Right kidney (tissue), 9 donors: Measurements from ENCODE around the gene STOX2.
A peak's percentile ranks its signal among the peaks of the same experiment; 100 is the strongest.

Source experiments
- DNase-seq: peaks from one replicate; pipeline ENCODE4 v3.0.0-alpha.2; 2016
- long read RNA-seq, 8 donors: transcript quantifications; one replicate each; lab custom pipeline, GENCODE V29; 2026

Gene STOX2, protein sequence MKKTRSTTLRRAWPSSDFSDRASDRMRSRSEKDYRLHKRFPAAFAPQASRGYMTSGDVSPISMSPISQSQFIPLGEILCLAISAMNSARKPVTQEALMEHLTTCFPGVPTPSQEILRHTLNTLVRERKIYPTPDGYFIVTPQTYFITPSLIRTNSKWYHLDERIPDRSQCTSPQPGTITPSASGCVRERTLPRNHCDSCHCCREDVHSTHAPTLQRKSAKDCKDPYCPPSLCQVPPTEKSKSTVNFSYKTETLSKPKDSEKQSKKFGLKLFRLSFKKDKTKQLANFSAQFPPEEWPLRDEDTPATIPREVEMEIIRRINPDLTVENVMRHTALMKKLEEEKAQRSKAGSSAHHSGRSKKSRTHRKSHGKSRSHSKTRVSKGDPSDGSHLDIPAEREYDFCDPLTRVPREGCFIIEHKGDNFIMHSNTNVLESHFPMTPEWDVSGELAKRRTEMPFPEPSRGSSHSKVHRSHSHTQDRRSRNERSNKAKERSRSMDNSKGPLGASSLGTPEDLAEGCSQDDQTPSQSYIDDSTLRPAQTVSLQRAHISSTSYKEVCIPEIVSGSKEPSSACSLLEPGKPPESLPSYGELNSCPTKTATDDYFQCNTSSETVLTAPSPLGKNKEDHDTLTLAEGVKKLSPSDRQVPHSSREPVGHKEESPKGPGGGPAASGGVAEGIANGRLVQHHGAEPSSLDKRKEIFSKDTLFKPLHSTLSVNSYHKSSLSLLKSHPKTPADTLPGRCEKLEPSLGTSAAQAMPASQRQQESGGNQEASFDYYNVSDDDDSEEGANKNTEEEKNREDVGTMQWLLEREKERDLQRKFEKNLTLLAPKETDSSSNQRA (N-terminal part only)
- long read RNA-seq, donor 1 = 0 reads
- long read RNA-seq, donor 2, partial matches to known transcripts = 0 of 1 reads
- long read RNA-seq, donor 2, other reads (novel, unspliced or antisense) = 0 of 1 reads
- long read RNA-seq, donor 3, partial matches to known transcripts = 0 of 1 reads
- long read RNA-seq, donor 3, other reads (novel, unspliced or antisense) = 0 of 1 reads
- long read RNA-seq, donor 4, partial matches to known transcripts = 5 of 6 reads
- long read RNA-seq, donor 4, other reads (novel, unspliced or antisense) = 0 of 6 reads
- long read RNA-seq, donor 5 = 0 reads
- long read RNA-seq, donor 6, partial matches to known transcripts = 0 of 1 reads
- long read RNA-seq, donor 6, other reads (novel, unspliced or antisense) = 0 of 1 reads
- long read RNA-seq, donor 7, partial matches to known transcripts = 0 of 1 reads
- long read RNA-seq, donor 7, other reads (novel, unspliced or antisense) = 0 of 1 reads
- long read RNA-seq, donor 8, partial matches to known transcripts = 0 of 1 reads
- long read RNA-seq, donor 8, other reads (novel, unspliced or antisense) = 0 of 1 reads

DNA sequence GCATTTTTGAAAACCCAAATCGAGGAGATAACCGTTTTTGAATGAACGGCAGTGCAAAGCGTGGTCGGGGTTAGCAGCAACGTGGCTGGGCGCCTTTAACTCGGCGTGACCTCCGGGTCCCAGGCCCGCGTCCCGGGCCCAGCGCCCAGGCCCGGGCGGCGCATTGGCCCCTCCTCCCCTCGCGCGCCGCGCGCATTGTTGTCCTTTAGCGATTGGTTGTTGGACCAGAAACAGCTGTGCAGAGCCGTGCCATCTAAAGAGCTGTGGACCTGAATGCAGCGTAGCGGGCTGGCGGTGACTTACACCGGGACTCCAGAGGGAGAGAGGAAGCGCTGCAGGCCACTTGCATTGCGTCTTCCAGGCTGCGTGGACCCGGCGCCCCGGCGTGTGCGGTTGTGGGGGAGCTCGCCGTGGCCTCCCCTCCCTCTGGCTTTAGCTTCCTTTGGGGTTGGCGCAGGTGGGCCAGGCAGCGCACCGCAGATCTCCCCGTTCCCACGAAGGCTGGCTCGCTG, at the start of gene STOX2:
Gene STOX2, plus strand, starts transcription at position 227 of the 512 bp plus-strand sequence. CDS start 1,484 bp downstream, outside the sequence.
- DNase-seq = peak; percentile 81

GRCh38 chr4:183855323-183856190, 49.5 kb upstream of the STOX2 start:
- DNase-seq = no peak

GRCh38 chr4:183857040-183857439, 48.1 kb upstream of the STOX2 start:
- no peak for DNase-seq

GRCh38 chr4:183858011-183858615, 47.0 kb upstream of the STOX2 start:
- DNase-seq = no peak

- DNase-seq = no peak
Measured at GRCh38 chr4:183860119-183860518, 45.0 kb upstream of the STOX2 start.

DNA sequence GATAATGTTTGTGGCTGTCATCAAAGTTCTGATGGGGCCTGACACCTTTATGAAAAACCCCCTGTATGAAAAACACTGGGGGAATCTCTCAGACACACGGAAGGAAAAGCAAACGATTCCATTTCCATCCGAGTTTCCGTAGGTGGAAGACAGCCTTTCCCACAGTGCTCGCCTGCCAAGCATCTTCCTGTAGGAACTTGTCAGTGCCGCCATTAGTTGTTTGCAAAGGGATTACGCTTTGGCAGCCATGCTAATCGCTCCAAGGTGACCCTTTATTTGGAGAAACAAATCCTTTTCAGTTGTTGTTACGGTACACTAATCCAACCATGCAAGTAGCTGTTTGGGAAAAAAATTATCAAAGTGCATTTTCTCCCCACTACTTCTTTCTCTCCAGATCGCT, 44.4 kb upstream of the STOX2 start:
- no peak for DNase-seq

DNA sequence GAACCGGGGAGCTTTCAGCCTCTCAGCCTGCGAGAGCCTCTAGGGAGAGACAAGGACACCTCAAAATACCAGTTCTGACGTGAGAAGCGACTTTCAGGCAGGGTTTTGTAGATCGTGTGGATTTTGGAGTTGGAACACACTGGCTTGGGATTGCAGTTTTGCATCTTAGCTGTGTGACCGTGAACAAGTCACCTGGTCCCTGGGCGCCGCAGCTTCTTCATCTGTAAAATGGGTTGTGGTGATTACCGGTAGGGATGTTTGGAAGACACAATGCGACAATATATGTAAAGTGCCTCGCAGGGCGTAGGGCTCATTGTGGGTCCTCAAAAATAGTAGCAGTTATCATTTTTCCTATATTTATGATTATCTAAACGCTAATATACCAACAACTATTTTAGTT, 43.7 kb upstream of the STOX2 start:
- no peak for DNase-seq

GRCh38 chr4:183863155-183863825, 41.8 kb upstream of the STOX2 start:
- DNase-seq = no peak

DNA sequence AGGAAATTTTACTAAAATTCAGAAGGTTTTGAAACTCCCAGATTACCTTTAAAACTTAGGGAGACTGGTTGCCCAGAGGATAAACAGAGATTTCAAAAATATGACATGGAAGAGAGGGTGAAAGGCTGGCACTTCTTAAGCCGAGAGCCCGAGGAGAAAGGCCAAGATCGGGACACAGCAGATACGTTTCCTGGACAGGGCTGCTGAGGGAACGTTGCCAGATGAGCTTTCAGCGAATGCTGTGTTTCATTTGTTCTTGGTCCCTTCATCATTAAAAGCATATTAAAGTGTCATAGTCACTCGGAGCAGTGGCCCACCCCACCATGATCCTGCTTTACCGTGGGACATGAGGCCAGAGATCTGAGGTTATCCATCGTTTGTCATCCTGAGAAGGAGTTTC, 37.9 kb upstream of the STOX2 start:
- no peak for DNase-seq

DNA sequence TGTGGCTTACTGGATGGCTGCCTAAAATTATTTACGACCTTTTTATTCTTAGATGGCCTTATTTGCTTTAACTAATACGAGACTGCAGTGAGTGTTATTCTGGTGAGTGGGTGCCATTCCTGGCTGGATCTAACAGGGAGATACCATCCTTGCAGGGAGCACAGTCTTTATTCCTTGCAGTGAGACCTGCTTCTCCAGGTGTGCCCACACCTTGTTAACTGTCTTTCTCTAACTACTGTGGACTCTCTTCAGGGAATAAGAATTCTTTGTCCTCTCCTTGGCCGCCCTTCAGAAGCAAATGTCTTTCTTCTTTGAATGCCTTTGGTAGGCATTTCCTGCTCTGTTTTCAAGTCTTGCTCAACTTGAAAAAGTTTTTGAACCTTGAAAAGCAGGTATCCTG, 34.1 kb upstream of the STOX2 start:
- DNase-seq = no peak

DNA sequence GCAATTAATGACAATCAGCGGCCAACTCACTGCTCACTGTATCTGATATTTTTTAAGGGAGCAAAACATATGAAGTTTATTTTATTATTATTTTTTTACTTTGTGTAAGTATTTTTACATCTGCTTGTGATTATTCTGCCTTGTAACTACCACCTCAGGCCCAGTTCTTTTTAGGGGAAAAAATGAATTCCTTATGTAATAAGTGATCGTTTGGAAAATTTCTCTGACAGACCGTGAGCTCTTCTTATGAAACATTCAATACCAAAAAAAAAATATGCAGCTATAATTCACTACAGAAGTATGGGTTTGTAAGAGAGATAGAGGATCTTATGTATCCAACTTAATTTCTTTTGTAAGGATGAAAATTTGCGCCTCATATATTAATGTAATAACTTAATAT, 33.5 kb upstream of the STOX2 start:
- DNase-seq = no peak

GRCh38 chr4:183872531-183872930, 32.6 kb upstream of the STOX2 start:
- no peak for DNase-seq

DNA sequence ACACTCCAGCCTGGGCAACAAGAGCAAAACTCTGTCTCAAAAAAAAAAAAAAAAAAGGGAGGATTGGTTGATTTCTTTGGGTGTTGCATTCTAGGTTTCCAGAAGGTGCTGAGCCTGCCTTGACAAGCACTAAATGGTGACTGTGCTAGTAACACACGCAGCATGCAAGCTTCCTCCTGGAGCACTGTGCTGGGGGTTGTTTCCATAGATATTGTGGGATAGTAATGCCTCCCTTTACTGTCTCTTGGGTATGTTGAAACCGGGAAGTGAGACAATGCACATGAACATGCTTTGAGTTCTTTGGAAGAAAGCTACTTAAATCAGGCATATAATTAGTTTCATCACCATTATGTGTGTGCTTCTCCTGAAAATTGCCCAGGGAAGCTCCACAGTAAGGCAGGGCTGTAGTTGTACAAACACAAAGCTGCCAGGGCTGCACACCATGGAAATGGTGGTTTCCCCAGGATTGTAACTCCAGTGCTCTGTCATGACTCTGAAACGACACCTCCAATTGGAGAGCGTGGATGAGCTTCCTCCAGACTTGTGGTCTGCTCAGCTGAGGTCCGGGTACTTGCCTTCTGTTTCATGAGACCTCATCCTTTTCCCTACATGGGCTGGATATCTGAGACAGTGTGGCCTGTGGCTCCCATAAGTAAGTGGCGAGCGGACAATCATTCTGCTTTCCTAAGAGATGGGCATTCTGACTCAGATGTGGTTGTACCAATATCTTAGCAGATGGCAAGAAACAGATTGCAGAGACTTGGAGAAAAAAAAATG, 31.5 kb upstream of the STOX2 start:
- DNase-seq = no peak

GRCh38 chr4:183875251-183875825, 29.8 kb upstream of the STOX2 start:
- no peak for DNase-seq

GRCh38 chr4:183876268-183876934, 28.7 kb upstream of the STOX2 start:
- DNase-seq = peak; percentile 34

DNA sequence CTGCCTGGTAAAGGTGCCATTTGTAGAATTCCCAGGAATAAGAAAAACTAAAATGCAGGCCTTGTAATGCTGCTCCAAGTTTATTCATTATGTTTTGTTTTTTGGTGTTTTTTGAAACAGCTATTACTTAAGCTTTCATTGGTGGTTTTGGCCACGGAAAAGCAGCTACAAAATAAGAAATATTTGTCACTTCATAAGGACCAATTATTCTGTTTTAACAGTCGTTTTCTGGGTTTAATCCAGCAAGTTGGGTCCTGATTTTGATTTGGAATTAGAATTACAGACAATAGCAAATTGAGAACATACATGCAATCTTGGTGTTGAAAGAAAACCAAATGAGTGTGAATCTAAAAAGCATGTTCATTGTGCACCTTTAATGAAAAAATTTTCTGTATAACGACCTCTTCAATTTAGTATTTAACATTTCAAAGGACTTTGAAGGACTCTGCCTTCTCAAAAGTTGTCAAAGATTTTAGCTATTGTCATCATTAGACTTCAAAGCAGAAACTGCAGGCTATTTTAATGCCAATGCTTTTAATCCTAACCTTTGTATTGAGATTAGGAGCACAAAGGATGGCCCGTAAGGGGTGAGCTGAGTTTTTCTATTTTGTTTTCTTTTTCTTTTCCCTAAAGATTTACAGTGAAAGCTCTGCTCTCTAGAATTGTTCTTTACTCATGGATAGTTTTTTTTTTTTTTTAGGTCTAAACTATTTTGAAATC, 26.7 kb upstream of the STOX2 start:
- no peak for DNase-seq

- DNase-seq = no peak
Measured at GRCh38 chr4:183885205-183885720, 19.8 kb upstream of the STOX2 start.
